ENCODE results near the gene GNAI3. TPM values are rescaled to one million over a fixed set of nuclear protein-coding genes. Genes with fewer than 3 reads are reported as not detected.

Gene GNAI3
- total RNA-seq, 1 donor from 2014 or later: 2.8 TPM

DNA sequence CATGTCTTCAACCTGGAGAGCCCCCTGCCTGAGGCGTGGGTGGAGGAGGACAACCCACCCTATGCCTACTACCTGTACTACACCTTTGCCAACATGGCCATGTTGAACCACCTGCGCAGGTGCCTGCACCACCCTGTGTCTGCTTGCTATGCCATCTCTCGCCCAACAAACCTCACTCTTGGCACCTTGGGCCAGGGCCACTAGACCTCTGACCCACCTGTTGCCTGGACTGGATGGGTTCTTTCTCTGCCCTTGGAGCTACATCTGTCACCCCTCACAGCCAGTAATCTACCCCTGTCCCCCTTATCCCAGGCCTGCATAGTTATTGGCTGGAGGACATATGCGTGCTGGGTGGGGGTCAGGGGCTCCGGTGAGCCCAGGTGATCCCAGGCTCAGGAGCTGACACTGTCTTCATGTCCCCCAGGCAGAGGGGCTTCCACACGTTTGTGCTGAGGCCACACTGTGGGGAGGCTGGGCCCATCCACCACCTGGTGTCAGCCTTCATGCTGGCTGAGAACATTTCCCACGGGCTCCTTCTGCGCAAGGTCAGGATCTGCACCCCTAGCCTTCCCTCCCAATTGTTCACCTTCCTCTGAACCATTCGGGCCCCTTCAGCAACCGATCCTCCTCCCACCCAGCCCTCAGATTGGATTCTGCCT lies 81.1 kb downstream of the GNAI3 start:
- intact Hi-C loops (cut with DNase I): no loop called here
- Histone ChIP-seq H3K27me3 (no peaks in the 10 kb centered on the region), H3K4me1 (peaks cover 0 to 2% of the 10 kb centered on the region in 2 donors), H3K27ac (no peak overlapping the region), H3K9me3 (no peaks in the 10 kb centered on the region), H3K36me3 (peaks cover 49 to 50% of the 10 kb centered on the region in 2 donors), H3K4me3 (no peak overlapping the region)
- TF ChIP-seq, protein P1, sequence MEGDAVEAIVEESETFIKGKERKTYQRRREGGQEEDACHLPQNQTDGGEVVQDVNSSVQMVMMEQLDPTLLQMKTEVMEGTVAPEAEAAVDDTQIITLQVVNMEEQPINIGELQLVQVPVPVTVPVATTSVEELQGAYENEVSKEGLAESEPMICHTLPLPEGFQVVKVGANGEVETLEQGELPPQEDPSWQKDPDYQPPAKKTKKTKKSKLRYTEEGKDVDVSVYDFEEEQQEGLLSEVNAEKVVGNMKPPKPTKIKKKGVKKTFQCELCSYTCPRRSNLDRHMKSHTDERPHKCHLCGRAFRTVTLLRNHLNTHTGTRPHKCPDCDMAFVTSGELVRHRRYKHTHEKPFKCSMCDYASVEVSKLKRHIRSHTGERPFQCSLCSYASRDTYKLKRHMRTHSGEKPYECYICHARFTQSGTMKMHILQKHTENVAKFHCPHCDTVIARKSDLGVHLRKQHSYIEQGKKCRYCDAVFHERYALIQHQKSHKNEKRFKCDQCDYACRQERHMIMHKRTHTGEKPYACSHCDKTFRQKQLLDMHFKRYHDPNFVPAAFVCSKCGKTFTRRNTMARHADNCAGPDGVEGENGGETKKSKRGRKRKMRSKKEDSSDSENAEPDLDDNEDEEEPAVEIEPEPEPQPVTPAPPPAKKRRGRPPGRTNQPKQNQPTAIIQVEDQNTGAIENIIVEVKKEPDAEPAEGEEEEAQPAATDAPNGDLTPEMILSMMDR (IDR thresholded peaks at IDR 0.05): no peak
- DNase-seq (ENCODE audit: low spot score in 2 of 2): no peak

DNA sequence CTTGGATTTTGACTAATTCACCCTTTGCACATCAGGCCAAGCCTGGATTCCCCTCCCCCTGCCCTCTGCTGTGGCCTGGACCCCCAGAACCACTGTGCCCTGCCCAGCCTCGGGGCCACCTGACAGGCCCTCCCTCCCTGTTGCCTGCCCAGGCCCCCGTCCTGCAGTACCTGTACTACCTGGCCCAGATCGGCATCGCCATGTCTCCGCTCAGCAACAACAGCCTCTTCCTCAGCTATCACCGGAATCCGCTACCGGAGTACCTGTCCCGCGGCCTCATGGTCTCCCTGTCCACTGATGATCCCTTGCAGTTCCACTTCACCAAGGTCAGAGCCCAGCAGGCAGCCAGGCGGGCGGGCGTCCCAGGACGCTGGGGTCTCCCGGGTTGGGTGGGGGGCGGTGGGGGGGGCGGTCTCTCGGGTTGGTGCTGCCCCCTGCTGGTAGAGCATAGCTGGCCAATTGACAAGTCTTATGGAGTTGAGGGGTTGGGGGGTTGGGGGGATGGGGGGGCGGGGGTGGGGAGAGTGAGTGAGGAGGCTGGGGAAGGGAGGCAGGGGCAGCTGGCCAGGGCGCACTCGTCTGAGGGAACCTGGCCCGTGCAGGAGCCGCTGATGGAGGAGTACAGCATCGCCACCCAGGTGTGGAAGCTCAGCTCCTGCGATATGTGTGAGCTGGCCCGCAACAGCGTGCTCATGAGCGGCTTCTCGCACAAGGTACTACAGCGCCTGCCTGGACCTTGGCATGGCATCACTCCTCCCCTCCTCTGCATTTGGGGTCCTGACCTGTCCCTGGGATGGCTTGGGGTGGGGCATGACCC lies 81.9 kb downstream of the GNAI3 start:
- Histone ChIP-seq H3K36me3 (peaks cover 49 to 50% of the 10 kb centered on the region in 2 donors), H3K27ac (no peak overlapping the region), H3K9me3 (no peaks in the 10 kb centered on the region), H3K4me3 (no peak overlapping the region), H3K27me3 (no peaks in the 10 kb centered on the region), H3K4me1 (no peaks in the 10 kb centered on the region)
- intact Hi-C loops (cut with DNase I): no loop called here
- TF ChIP-seq, protein P1 (IDR thresholded peaks at IDR 0.05): peak in 2 of 3 experiments; percentile 29 to 58
- peak in 1 of 2 donors; percentile 58 for DNase-seq (ENCODE audit: low spot score in 2 of 2)

DNA sequence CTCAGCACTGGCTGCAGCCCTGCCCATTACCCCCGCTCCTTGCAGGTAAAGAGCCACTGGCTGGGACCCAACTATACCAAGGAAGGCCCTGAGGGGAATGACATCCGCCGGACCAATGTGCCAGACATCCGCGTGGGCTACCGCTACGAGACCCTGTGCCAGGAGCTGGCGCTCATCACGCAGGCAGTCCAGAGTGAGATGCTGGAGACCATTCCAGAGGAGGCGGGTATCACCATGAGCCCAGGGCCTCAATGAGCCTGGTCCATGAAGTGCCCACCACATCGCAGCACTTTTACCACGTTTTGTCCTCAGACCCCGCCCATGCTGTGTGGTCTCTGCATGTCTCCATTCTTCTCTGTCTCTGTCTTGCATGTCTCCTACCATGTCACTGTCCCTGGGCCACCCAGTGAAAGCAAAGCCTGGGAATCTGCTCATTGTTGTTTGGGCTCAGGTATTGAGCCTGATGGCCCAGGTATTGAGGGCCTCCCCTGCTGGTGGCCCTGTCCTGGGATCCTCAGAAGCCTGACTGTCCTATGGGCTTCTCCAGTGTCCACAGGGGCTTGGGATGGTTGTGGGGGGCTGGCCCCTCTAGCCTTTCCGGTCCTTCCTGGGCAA lies 82.6 kb downstream of the GNAI3 start:
- TF ChIP-seq, protein P1 (IDR thresholded peaks at IDR 0.05): no peak
- no peaks in the 10 kb centered on the region for H3K9me3 ChIP-seq
- H3K27me3 ChIP-seq: no peaks in the 10 kb centered on the region
- intact Hi-C loops (cut with DNase I): no loop called here
- no peaks in the 10 kb centered on the region for H3K4me1 ChIP-seq
- DNase-seq (ENCODE audit: low spot score in 2 of 2): no peak
- no peak overlapping the region for H3K27ac ChIP-seq
- H3K36me3 ChIP-seq: peaks cover 48 to 49% of the 10 kb centered on the region in 2 donors
- no peak overlapping the region for H3K4me3 ChIP-seq

DNA sequence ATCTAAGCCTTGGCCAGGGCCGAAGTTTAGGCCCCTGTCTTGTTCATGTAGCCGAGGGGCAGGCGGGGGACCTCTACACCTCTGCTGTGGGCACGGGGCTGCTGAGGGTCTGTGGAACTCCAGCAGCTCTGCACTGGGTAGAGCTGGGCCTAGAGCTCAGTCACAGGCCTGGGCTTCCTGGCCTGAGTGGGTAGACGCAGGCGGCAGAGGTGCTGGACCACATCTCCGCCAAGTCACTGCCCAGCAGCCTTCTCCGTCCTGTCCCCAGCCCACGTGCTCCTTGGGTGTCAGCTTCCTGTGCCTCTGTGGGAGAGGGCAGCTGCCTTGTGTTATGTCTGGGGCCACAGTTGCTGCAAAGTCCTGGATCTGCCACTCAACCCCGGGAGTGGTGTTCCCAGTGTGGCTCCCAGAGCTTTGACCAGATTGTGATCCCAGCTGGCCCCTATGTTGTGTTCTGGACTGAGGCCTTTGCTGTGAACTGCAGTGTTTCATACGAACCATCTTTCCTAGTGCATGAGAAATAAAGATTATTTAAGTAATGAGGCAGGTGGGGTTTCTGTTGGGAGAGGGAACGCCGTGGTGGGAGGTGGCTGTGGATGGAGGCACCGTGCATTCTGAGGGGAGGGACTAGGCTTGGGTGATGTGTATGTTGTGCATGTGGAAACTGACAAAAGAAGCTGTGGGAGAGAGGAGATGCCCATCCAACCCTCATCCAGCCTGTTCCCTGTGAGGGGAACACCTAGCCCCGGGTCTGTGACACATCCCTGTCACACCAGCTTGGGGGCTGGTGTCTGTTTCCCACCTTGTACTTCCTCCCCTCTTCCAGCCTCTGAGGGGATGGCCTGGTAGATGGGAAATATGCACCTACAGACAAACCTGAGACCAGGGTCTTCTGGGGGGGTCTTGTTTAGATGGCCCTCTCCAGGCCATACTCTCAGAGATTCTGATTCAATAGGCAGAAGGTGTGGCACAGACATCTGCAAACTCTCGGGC lies 83.4 kb downstream of the GNAI3 start:
- TF ChIP-seq, protein P1 (IDR thresholded peaks at IDR 0.05): no peak
- DNase-seq (ENCODE audit: low spot score in 2 of 2): no peak
- H3K27me3 ChIP-seq: no peaks in the 10 kb centered on the region
- no peak overlapping the region for H3K4me3 ChIP-seq
- H3K27ac ChIP-seq: no peak overlapping the region
- intact Hi-C loops (cut with DNase I): no loop called here
- peaks cover 40 to 44% of the 10 kb centered on the region in 2 donors for H3K36me3 ChIP-seq
- H3K4me1 ChIP-seq: no peaks in the 10 kb centered on the region
- no peaks in the 10 kb centered on the region for H3K9me3 ChIP-seq

All from ascending aorta (tissue), 2 donors.